IPS-NIHi7 (cell line): ENCODE data around the gene TBC1D14.
A peak's percentile ranks its signal among the peaks of the same experiment; 100 is the strongest.
"Not testable (repeated sequence)": the region's sequence is repeated elsewhere in the genome, so short reads cannot be mapped to it uniquely, and the experiment has no call there.

Experiments
- DNase-seq: peaks from one replicate; pipeline ENCODE4 v3.0.0; 2012; ENCODE audit warnings: mixed read lengths; ENCODE audit errors: extremely low spot score

The TBC1D14 gene

DNA sequence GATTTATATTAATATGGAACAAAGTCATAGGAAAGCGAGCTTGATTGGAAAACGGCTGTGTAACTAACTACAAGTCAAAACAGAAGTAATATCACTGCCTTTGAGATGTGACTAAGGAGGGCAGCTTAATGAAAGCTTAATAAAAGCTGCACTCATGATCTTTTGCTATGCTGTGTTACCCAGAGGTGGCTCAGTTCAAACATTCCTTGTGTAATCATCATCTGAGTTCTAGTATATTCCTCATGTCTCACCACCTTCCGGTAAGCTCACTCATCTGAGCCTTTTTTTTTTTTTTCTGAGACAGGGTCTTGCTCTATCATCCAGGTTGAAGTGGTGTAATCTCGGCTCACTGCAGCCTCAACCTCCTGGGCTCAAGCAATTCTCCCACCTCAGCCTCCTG lies 153.2 kb downstream of the TBC1D14 start:
- DNase-seq = no peak

- no peak for DNase-seq
These were observed 153.7 kb downstream of the TBC1D14 start for GRCh38 chr4:7063362-7063761.

GRCh38 chr4:7066006-7066405 lies 156.4 kb downstream of the TBC1D14 start:
- no peak for DNase-seq

DNA sequence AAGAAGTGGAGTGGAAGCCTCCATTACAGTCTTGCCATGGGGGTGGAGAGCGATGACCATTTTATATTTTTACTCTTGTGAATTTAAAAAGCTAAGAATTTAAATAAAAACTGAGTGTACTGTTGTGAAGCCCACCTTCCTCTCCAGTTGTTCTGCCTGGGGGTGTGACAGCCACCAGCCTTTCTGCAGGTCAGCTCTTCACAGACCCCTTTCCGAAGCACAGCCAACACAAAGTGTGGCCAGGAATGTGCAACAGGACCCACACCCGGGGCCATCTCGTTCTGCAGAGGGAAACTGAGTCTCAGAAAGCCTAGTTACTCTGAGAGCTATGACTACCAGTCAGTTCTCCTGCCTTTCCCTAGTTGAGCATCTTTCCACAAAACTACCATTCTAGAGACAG lies 156.9 kb downstream of the TBC1D14 start:
- DNase-seq = no peak

- no peak for DNase-seq
These were observed 157.5 kb downstream of the TBC1D14 start for GRCh38 chr4:7067126-7067451.

DNA sequence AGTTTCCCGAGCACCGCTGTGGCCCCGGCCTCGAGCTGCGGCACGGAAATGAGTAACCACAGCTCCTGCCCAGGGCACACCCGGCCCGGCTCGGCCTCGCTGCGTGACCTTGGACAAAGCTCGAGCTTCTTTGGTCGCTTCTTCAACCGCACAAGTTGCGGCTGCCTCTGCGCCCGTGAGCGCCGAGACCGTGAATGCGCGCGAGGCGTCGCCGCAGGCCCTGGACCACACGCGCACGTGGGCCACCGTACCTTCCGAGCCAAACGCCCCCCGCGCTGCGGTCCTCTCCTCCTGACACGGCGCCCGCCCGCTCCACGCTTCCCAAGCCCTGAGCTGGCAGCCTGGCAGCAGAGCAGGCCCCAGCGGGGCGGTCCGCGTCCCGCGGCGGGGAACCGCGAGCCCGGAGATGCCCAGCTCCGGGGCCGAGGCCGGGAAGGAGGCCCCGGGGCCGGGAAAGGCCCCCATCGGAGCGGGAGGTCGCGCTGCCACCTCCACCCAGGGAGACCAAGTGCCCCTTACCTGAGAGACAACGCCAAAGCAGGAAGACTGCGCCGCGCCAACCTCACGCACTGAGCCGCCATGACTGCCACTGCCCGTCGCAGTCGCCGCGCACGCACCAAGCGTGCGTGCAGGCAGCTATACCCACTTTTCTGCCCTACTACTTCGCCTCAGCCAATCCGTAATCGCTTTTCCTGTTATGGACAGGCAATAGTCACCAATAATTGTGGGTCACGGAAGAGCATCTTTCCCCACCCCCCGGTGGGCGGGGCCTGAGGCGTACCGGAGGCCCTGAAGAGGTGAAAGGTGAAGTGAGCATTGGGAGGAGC lies 158.0 kb downstream of the TBC1D14 start, which contains the start of gene GRPEL1:
Gene GRPEL1 (minus strand): TSS at position 613 of the 827 bp plus-strand sequence. CDS start 32 bp downstream, at position 581.
- peak; percentile 97 for DNase-seq

DNA sequence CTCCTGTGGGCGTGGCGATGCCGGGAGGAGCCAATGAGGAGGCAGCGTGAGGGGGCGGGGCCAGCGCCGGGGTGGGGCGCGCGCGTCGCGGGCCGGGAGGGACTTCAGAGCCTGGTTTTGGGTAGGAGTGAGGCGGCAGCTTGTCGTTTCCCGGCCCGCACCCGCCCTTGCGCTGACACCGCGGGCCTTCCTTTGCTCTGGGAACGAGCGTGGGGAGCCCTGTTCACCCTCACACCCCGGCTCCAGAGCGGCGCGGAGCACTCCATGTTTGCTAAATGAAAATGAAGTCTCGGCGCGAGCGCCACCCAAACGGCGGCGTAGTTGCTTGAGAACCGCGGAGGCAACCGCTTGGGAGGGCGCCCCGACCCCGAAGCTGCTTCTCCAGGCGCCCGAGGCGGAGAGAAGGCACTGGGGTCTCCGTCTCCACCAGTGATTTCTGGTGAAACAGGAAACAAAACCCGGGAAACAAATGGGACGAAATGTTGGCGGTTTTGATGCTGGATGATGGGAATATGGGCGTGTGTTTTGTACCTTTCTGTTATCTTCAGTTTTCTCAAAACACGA lies 158.7 kb downstream of the TBC1D14 start:
- no peak for DNase-seq

- peak; percentile 41 for DNase-seq
These were observed 159.3 kb downstream of the TBC1D14 start for GRCh38 chr4:7068883-7069282.

DNA sequence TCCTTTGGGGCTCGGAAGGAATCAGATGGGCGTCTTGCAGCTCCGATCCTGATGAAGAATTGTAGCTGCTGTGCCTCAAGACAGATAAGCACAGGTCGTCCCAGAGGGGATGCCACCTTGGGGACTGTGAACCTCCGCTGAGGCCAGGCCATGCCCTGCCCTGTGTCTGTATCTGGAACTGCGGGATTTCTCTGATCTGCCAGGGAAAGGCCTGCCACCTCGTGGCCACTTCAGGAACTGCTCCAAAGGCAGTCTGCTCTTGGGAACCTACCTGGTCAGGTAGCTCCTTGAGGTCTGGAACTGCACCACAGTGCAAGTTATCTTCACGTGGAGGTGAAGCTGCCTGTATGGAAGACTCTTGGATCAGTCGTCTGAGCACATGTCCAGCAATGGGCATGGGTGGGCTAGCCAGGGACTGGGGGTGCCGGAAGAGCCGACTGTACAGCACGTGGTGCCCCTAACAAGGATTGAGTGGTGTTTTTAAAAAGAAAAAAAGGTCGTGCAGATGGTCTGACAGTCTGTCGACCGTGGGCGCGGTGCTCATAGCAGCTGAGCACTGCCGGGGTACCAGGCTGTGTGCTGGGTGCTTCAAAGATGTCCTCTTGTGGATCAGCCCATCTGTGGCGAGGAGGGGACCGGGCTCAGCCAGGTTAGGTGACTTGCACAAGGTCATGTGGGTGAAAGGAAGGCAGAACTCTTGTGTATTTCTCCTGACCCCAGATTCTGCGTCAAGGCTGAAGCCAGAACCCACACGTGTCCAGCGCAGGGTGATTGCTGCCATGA lies 161.3 kb downstream of the TBC1D14 start:
- DNase-seq = peak; percentile 79

GRCh38 chr4:7073059-7073458 lies 163.4 kb downstream of the TBC1D14 start:
- DNase-seq = no peak

- peak; percentile 76 for DNase-seq
These were observed 164.1 kb downstream of the TBC1D14 start for GRCh38 chr4:7073526-7074390.

DNA sequence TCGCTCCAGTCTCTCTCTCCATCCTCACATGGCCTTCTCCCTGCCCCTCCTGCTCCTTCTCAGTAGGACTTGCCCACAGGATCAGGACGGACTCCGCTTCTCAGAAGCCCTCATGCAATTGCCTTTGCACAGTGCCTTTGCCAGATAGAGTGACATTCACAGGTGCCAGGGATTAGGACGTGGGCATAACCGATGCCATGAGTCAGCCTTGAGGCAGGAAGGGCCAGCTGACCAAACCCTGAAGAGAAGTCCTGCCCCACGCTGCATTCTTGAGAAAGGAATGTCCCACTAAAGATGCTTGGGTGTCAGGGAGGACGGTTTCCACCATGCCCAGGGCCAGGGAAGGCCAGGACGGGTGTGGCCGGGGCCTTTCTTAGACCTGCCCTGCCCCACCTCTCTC lies 164.8 kb downstream of the TBC1D14 start:
- DNase-seq = no peak

GRCh38 chr4:7075962-7076695 lies 166.5 kb downstream of the TBC1D14 start:
- no peak for DNase-seq

- no peak for DNase-seq
These were observed 167.1 kb downstream of the TBC1D14 start for GRCh38 chr4:7076696-7077082.

GRCh38 chr4:7077371-7077770 lies 167.7 kb downstream of the TBC1D14 start:
- DNase-seq = no peak

GRCh38 chr4:7078025-7078424 lies 168.4 kb downstream of the TBC1D14 start:
- DNase-seq = no peak

DNA sequence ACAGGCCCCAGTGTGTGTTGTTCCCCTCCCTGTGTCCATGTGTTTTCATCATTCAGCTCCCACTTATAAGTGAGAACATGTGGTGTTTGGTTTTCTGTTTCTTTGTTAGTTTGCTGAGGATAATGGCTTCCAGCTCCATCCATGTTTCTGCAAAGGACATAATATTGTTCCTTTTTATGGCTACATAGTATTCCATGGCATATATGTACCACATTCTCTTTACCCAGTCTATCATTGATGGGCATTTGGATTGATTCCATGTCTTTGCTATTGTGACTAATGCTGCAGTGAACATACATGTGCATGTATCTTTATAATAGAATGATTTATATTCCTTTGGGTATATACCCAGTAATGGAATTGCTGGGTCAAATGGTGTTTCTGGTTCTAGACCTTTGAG lies 169.9 kb downstream of the TBC1D14 start:
- not testable (repeated sequence) for DNase-seq

DNA sequence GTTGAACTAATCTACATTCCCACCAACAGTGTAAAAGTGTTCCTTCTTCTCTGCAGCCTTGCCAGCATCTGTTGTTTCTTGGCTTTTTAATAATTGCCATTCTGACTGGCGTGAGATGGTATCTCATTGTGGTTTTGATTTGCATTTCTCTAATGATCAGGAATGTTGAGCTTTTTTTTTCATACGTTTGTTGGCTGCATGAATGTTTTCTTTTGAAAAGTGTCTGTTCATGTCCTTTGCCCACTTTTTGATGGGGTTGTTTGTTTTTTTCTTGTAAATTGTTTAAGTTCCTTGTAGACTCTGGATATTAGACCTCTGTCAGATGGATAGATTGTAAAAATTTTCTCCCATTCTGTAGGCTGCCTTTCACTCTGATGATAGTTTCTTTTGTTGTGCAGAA lies 170.3 kb downstream of the TBC1D14 start:
- not testable (repeated sequence) for DNase-seq
